WTC11 (cell line): Measurements from ENCODE around the gene ERFL. TPM values are rescaled to one million over a fixed set of nuclear protein-coding genes. Genes with fewer than 3 reads are reported as not detected.

Experiments
- ATAC-seq: fragments of 200-7000 bp; cut with Tn5 transposase; 2 replicates; pipeline ENCODE4 v1.10.0; 2021; ENCODE audit warnings: mild to moderate bottlenecking, moderate library complexity
- CTCF ChIA-PET: fragments of 300-600 bp; sonication (Branson Sonifier 250); formaldehyde crosslinking; loops from one replicate; lab custom pipeline; 2021; ENCODE audit warnings: antibody characterized with exemption; lab: Charles Lee
- POLR2A ChIA-PET: fragments of 350-600 bp; sonication (Branson Sonifier 250); formaldehyde crosslinking; loops from one replicate; lab custom pipeline; 2021; ENCODE audit warnings: antibody characterized with exemption; lab: Charles Lee
- DNase-seq: peaks from one replicate; pipeline ENCODE4 v3.0.0; 2021; ENCODE audit warnings: low spot score
- H3K27ac Mint-ChIP-seq: 2 replicates; pipeline ENCODE4 v1.8.0; 2021; ENCODE audit warnings: mixed read lengths
- H3K27me3 Mint-ChIP-seq: 2 replicates; pipeline ENCODE4 v1.8.0; 2021; ENCODE audit warnings: low read depth, mild to moderate bottlenecking, moderate library complexity, mixed read lengths
- H3K36me3 Mint-ChIP-seq: 2 replicates; pipeline ENCODE4 v1.8.0; 2021; ENCODE audit warnings: mixed read lengths
- H3K4me1 Mint-ChIP-seq: 2 replicates; pipeline ENCODE4 v1.8.0; 2022; ENCODE audit warnings: mixed read lengths
- H3K4me3 Mint-ChIP-seq: 2 replicates; pipeline ENCODE4 v1.8.0; 2021; ENCODE audit warnings: mild to moderate bottlenecking, moderate library complexity, mixed read lengths
- H3K9me3 Mint-ChIP-seq: 2 replicates; pipeline ENCODE4 v1.8.0; 2021; ENCODE audit warnings: mixed read lengths
- ATF2 ChIP-seq: sonication (generic); formaldehyde crosslinking; IDR thresholded peaks from 2 replicates; pipeline ENCODE4 v1.8.1; 2022; ENCODE audit warnings: low read depth, missing genetic modification reagents, borderline replicate concordance
- ATF6 ChIP-seq: sonication (generic); formaldehyde crosslinking; IDR thresholded peaks from 2 replicates; pipeline ENCODE4 v1.8.1; 2023; ENCODE audit warnings: mild to moderate bottlenecking, missing genetic modification reagents
- CTCF ChIP-seq: fragments of 200-600 bp; IDR thresholded peaks from 2 replicates; pipeline ENCODE4 v1.8.0; 2022; ENCODE audit warnings: antibody characterized with exemption
- E2F4 ChIP-seq: sonication (generic); formaldehyde crosslinking; IDR thresholded peaks from 2 replicates; pipeline ENCODE4 v1.8.1; 2022; ENCODE audit warnings: low read depth, mild to moderate bottlenecking, moderate library complexity, missing genetic modification reagents, borderline replicate concordance
- ELF4 ChIP-seq: sonication (generic); formaldehyde crosslinking; IDR thresholded peaks from 2 replicates; pipeline ENCODE4 v1.8.1; 2022; ENCODE audit warnings: low read depth, mild to moderate bottlenecking, moderate library complexity, missing genetic modification reagents
- EMX1 ChIP-seq: fragments of 250-450 bp; sonication (Bioruptor Pico); IDR thresholded peaks from 2 replicates; pipeline ENCODE4 v1.8.0; 2021; ENCODE audit warnings: mild to moderate bottlenecking
- ETV6 ChIP-seq: sonication (generic); formaldehyde crosslinking; IDR thresholded peaks from 2 replicates; pipeline ENCODE4 v1.8.1; 2022; ENCODE audit warnings: mild to moderate bottlenecking, missing genetic modification reagents
- FOXK1 ChIP-seq: sonication (generic); formaldehyde crosslinking; IDR thresholded peaks from 2 replicates; pipeline ENCODE4 v1.8.0; 2022; ENCODE audit warnings: mild to moderate bottlenecking, moderate library complexity, missing genetic modification reagents
- MYBL2 ChIP-seq: sonication (generic); formaldehyde crosslinking; IDR thresholded peaks from 2 replicates; pipeline ENCODE4 v1.8.1; 2023; ENCODE audit warnings: mild to moderate bottlenecking, moderate library complexity, missing genetic modification reagents
- SMAD4 ChIP-seq: sonication (generic); formaldehyde crosslinking; IDR thresholded peaks from 2 replicates; pipeline ENCODE4 v1.8.0; 2022; ENCODE audit warnings: mild to moderate bottlenecking, missing genetic modification reagents
- SP1 ChIP-seq: sonication (generic); formaldehyde crosslinking; conservative IDR thresholded peaks from 2 replicates; pipeline ENCODE4 v1.8.1; 2022; ENCODE audit warnings: missing genetic modification reagents
- ZNF121 ChIP-seq: sonication (generic); formaldehyde crosslinking; IDR thresholded peaks from 2 replicates; pipeline ENCODE4 v1.8.0; 2023; ENCODE audit warnings: missing genetic modification reagents
- ZNF232 ChIP-seq: sonication (generic); formaldehyde crosslinking; IDR thresholded peaks from 2 replicates; pipeline ENCODE4 v1.8.0; 2022; ENCODE audit warnings: mild to moderate bottlenecking, missing genetic modification reagents
- ZNF425 ChIP-seq: fragments of 250-450 bp; sonication (Bioruptor Pico); conservative IDR thresholded peaks from 2 replicates; pipeline ENCODE4 v1.9.0; 2021; ENCODE audit warnings: mild to moderate bottlenecking
- ZNF532 ChIP-seq: fragments of 250-450 bp; sonication (Bioruptor Pico); IDR thresholded peaks from 2 replicates; pipeline ENCODE4 v1.9.0; 2021; ENCODE audit warnings: mild to moderate bottlenecking, borderline replicate concordance
- total RNA-seq: library from RNA; stranded (reverse); gene quantifications from 3 replicates; pipeline ENCODE4 v1.2.3, GENCODE V29; 2021

Gene ERFL
- total RNA-seq, 1 experiment from 2014 or later, result 0.31 TPM

- no peak for TF ChIP-seq ZNF532 (CRISPR knock-in tag)
- no peak for TF ChIP-seq CTCF
- TF ChIP-seq EMX1, result no peak
- TF ChIP-seq ATF6 (CRISPR knock-in tag), result no peak
- Mint-ChIP-seq H3K27me3 (peaks cover 41% of the 10 kb centered on the region), H3K27ac (no peak overlapping the region), H3K4me3 (peak overlapping the region; percentile 70), H3K9me3 (no peaks in the 10 kb centered on the region), H3K36me3 (no peaks in the 10 kb centered on the region), H3K4me1 (peaks cover 29% of the 10 kb centered on the region)
- POLR2A ChIA-PET, result interaction anchor here (1.0 kb wide), 1 partner anchor 55 kb away, joined by 3 read pairs; no protein-coding TSS in a partner anchor
- ATAC-seq (no peak; the same call in 1 of the 2 replicates), DNase-seq (no peak)
- CTCF ChIA-PET, result interaction anchor here (0.7 to 1.9 kb wide), 7 partner anchors 8 to 107 kb away, joined by 3 to 12 read pairs (median 5); no protein-coding TSS in a partner anchor
Observed at GRCh38 chr19:41927497-41928192, 604 bp downstream of the ERFL start.

GRCh38 chr19:41926763-41927496, 1.3 kb downstream of the ERFL start:
- ATAC-seq (no peak), DNase-seq (no peak)
- POLR2A ChIA-PET, result interaction anchor here (1.0 kb wide), 1 partner anchor 54 kb away, joined by 3 read pairs; no protein-coding TSS in a partner anchor
- CTCF ChIA-PET, result interaction anchor here (1.4 to 1.9 kb wide), 5 partner anchors 10 to 108 kb away, joined by 3 to 12 read pairs (median 5); no protein-coding TSS in a partner anchor
- Mint-ChIP-seq H3K4me1 (peaks cover 31% of the 10 kb centered on the region), H3K4me3 (no peak overlapping the region), H3K36me3 (no peaks in the 10 kb centered on the region), H3K27ac (no peak overlapping the region), H3K9me3 (no peaks in the 10 kb centered on the region), H3K27me3 (peaks cover 34% of the 10 kb centered on the region)
- TF ChIP-seq MYBL2 (CRISPR knock-in tag) (no peak), SMAD4 (CRISPR knock-in tag) (no peak), ATF2 (CRISPR knock-in tag) (no peak), ELF4 (CRISPR knock-in tag) (no peak), SP1 (no peak), ZNF425 (no peak), ZNF232 (CRISPR knock-in tag) (no peak), FOXK1 (no peak), ETV6 (no peak), E2F4 (no peak), ZNF121 (CRISPR knock-in tag) (no peak)
